Stimulated activated memory B cell treated with anti-CD40 and anti-IgM and Interleukin-4, amounts not matched to agents 10 μg/mL and 1 μg/mL and 100 μg/mL, for 72 hours (primary cell): ENCODE measurements around the gene GSTA3.
"Not testable (repeated sequence)": the region's sequence is repeated elsewhere in the genome, so short reads cannot be mapped to it uniquely, and the experiment has no call there.

Experiments
- ATAC-seq: fragments of 150-1000 bp; cut with Tn5 transposase; 2 replicates; pipeline ENCODE4 v1.10.0; 2021
- H3K27ac Mint-ChIP-seq: one replicate; pipeline ENCODE4 v1.8.0; 2022; ENCODE audit warnings: mild to moderate bottlenecking, mixed read lengths
- H3K27me3 Mint-ChIP-seq: one replicate; pipeline ENCODE4 v1.8.0; 2022; ENCODE audit warnings: mixed read lengths
- H3K36me3 Mint-ChIP-seq: one replicate; pipeline ENCODE4 v1.8.0; 2022; ENCODE audit warnings: mixed read lengths
- H3K4me1 Mint-ChIP-seq: one replicate; pipeline ENCODE4 v1.8.0; 2022; ENCODE audit warnings: mixed read lengths
- H3K4me3 Mint-ChIP-seq: one replicate; pipeline ENCODE4 v1.8.0; 2022; ENCODE audit warnings: mild to moderate bottlenecking, moderate library complexity, mixed read lengths
- H3K9me3 Mint-ChIP-seq: one replicate; pipeline ENCODE4 v1.8.0; 2022; ENCODE audit warnings: mixed read lengths

Gene GSTA3

GRCh38 chr6:52909531-52909930 lies at the start of gene GSTA3:
GSTA3 (minus strand) TSS chr6:52909698; CDS start chr6:52905834, 3,864 bp downstream.
- Mint-ChIP-seq H3K9me3 (no peaks in the 10 kb centered on the region), H3K4me1 (no peaks in the 10 kb centered on the region), H3K36me3 (no peaks in the 10 kb centered on the region), H3K27me3 (no peaks in the 10 kb centered on the region), H3K27ac (no peak within 1 kb of the TSS), H3K4me3 (no peak within 1 kb of the TSS)
- no peak for ATAC-seq

DNA sequence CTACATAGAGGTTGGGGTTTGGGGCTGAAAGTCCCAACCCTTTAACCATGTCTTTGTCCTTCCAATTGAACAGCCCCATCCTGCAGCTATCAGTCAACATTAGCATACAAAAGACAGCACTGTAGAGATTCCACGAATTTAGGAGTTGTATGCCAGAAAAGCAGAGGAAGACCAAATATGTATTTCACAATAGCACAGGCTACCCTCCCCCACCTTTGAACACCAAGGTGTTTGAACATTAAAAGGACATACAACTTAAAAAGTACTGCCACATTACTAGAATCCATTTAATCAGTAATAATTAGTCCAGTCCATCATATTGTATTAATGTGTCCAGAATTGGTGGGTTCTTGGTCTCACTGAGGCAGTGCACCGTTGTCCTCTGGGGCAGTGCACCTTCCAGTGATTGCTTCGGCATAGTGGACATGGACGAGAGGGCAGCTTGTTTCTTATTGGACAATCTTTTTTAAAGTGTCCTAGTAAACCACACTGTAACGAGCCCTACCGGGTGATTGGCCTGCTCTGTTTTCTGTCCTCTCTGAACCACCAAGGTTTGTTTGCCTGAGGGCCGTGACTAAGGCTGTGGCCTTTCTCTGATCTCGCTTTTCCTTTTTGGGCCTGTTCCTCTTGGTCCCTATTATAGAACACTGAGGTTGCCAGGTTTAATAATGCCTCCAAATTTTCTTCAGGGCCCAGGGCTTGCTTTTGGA lies 49.2 kb upstream of the GSTA3 start:
- no peaks in the 10 kb centered on the region for H3K9me3 Mint-ChIP-seq
- no peaks in the 10 kb centered on the region for H3K36me3 Mint-ChIP-seq
- no peak overlapping the region for H3K27ac Mint-ChIP-seq
- no peak overlapping the region for H3K4me3 Mint-ChIP-seq
- H3K4me1 Mint-ChIP-seq = no peaks in the 10 kb centered on the region
- H3K27me3 Mint-ChIP-seq = no peaks in the 10 kb centered on the region
- ATAC-seq = no peak

DNA sequence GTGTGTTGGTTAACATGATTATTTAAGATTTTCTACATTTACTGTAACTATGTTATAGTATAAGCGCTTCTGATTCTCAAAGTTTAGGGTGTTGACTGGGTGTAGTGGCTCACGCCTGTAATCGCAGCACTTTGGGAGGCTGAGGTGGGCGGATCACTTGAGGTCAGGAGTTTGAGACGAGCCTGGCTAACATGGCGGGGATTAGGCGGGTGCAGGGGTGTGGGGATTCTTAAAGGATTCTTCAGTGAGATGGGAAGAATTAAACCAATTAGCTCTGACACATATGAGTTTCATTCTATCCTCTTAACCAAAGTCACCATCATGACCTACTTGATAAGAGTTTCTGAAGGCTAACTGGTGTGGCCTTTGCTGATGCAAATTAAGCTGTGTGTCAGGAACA lies 46.4 kb upstream of the GSTA3 start:
- Mint-ChIP-seq H3K36me3 (no peaks in the 10 kb centered on the region), H3K4me1 (no peaks in the 10 kb centered on the region)

DNA sequence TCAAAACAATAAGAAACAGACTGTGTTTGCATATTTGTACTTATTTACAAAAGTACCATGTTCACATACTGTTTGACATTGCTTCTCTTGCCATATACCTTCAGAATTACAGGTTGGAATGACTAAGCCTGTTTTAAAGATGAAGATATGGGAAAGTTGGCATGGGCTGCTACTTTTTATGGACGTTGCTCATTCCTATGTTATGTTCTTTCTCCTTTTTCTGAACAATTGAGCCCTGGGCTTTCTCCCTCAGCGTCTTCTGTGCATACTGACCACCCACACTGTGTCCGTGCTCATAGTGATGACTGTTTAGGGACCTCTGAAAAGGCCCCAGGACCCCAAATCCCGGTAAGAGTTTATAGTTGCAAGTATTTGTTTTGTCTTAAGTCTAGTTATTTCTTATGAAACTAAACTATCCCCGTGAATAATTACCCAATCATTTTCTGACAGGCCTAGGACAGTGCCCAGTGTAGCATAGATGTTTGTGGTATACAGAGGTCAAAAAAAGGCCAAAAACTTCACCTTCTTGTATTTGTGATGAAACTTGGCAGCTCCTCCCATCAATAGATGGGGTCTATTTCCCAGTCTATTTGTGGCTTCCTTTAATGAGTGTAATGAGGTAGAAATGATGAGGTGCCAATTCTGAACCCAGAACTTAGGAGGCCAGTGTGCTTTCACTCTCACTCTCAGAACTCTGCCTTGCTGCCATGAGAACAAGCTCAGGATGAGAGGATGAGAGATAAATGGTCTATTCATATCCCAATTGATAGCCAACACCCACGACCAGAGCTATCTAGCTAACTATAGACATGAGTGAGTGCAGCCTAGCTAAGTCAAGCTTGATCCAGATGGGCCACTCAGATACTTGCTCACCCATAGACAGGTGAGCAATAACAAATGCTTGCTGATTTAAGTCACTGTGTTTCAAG lies 44.7 kb upstream of the GSTA3 start:
- no peak overlapping the region for H3K27ac Mint-ChIP-seq

More for the DNA sequence above, 46.4 kb upstream of the GSTA3 start:
- Mint-ChIP-seq H3K27ac (no peak overlapping the region), H3K4me3 (no peak overlapping the region), H3K9me3 (no peaks in the 10 kb centered on the region), H3K27me3 (no peaks in the 10 kb centered on the region)
- ATAC-seq = no peak

GRCh38 chr6:52946306-52946705 lies 36.8 kb upstream of the GSTA3 start:
- no peak for ATAC-seq
- Mint-ChIP-seq H3K27me3 (peaks cover 46% of the 10 kb centered on the region), H3K4me1 (no peaks in the 10 kb centered on the region), H3K9me3 (no peaks in the 10 kb centered on the region), H3K36me3 (no peaks in the 10 kb centered on the region), H3K4me3 (no peak overlapping the region), H3K27ac (no peak overlapping the region)

More for the DNA sequence above, 44.7 kb upstream of the GSTA3 start:
- Mint-ChIP-seq H3K27me3 (no peaks in the 10 kb centered on the region), H3K9me3 (no peaks in the 10 kb centered on the region), H3K4me3 (no peak overlapping the region), H3K4me1 (no peaks in the 10 kb centered on the region), H3K36me3 (no peaks in the 10 kb centered on the region)
- ATAC-seq = no peak

- not testable (repeated sequence) for ATAC-seq, H3K9me3 Mint-ChIP-seq, H3K27ac Mint-ChIP-seq, H3K36me3 Mint-ChIP-seq, H3K4me1 Mint-ChIP-seq, H3K4me3 Mint-ChIP-seq
- peaks cover 35% of the 10 kb centered on the region for H3K27me3 Mint-ChIP-seq
Measured at GRCh38 chr6:52942821-52943220, 33.3 kb upstream of the GSTA3 start.

DNA sequence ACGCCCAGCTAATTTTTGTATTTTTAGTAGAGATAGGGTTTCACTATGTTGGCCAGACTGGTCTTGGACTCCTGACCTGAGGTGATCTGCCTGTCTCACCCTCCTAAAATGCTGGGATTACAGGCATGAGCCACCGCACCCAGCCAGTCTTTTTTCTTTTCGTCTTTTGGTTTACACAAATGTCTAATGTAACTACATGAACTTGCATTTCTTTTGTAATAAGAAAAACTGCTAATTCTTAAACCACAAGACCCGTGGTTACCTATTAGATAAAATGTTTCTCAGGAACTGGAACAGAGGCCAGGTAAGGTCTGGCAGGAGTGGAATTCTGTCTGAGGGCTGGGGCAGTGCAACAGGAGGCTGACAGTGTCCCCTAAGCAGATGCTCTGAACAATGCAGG lies 32.7 kb upstream of the GSTA3 start:
- no peaks in the 10 kb centered on the region for H3K4me1 Mint-ChIP-seq
- H3K9me3 Mint-ChIP-seq = no peaks in the 10 kb centered on the region
- peaks cover 32% of the 10 kb centered on the region for H3K27me3 Mint-ChIP-seq
- H3K4me3 Mint-ChIP-seq = no peak overlapping the region
- no peaks in the 10 kb centered on the region for H3K36me3 Mint-ChIP-seq
- no peak overlapping the region for H3K27ac Mint-ChIP-seq
- no peak for ATAC-seq

DNA sequence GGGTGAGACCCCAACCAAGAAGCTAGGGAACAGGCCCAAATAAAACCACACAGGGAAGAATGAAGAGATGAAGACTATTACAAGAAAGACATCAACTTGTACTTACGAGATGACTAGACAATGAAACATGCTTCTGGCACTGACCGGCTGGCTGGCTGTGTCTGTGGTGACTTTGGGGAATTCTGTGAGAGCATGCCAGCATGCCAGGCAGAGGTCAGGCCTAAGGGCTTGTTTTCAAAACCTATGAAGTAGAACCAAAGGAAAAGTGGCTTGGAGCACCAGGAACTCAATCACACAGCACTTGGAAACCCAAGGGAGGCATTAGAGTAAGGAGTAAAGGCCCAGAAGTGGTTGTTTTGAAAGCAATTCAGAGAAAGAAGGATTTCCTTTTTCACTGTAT lies 28.4 kb upstream of the GSTA3 start:
- ATAC-seq = no peak
- H3K9me3 Mint-ChIP-seq = no peaks in the 10 kb centered on the region
- no peak overlapping the region for H3K27ac Mint-ChIP-seq
- H3K27me3 Mint-ChIP-seq = peaks cover 9% of the 10 kb centered on the region
- no peaks in the 10 kb centered on the region for H3K36me3 Mint-ChIP-seq
- H3K4me1 Mint-ChIP-seq = no peaks in the 10 kb centered on the region
- H3K4me3 Mint-ChIP-seq = no peak overlapping the region

DNA sequence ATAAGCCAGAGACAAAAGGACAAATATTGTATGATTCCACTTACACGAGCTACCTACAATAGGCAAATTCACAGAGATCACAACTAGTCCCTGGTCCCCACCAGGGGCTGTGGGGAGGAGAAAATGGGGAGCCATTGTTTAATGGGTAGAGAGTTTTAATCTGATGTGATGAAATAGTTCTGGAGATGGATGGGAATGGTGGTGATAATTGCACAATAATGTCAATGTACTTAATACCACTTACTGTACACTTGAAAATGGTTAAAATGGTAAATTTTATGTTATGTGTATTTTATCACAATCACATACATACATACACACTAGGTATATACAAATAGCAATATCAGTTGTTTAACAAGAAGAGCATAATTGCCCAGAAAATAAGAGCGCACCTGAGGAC lies 24.3 kb upstream of the GSTA3 start:
- Mint-ChIP-seq H3K9me3 (peaks cover 3% of the 10 kb centered on the region), H3K4me3 (no peak overlapping the region), H3K4me1 (no peaks in the 10 kb centered on the region), H3K27me3 (no peaks in the 10 kb centered on the region), H3K27ac (no peak overlapping the region), H3K36me3 (no peaks in the 10 kb centered on the region)
- no peak for ATAC-seq

DNA sequence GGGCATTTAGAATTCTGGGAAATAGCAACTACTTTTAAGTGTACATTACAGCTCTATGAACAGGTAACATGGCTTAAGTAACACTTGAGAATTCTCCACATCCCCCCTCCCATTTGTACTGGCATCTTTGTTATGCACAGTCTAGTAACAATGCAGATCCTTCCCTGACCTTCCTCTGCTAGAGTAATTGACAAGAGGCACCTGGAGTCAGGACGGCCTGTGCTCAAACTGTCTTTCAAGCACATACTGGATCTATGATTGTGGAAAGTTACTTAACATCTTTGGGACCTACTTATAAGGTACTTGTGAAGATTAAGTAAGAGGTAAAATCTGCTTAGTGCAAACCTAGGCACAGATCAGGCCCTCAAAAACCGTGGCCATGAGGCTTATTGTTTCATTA lies 21.9 kb upstream of the GSTA3 start:
- Mint-ChIP-seq H3K27ac (no peak overlapping the region), H3K4me1 (no peaks in the 10 kb centered on the region), H3K9me3 (peaks cover 3% of the 10 kb centered on the region), H3K27me3 (peaks cover 7% of the 10 kb centered on the region), H3K36me3 (no peaks in the 10 kb centered on the region), H3K4me3 (no peak overlapping the region)
- ATAC-seq = no peak

DNA sequence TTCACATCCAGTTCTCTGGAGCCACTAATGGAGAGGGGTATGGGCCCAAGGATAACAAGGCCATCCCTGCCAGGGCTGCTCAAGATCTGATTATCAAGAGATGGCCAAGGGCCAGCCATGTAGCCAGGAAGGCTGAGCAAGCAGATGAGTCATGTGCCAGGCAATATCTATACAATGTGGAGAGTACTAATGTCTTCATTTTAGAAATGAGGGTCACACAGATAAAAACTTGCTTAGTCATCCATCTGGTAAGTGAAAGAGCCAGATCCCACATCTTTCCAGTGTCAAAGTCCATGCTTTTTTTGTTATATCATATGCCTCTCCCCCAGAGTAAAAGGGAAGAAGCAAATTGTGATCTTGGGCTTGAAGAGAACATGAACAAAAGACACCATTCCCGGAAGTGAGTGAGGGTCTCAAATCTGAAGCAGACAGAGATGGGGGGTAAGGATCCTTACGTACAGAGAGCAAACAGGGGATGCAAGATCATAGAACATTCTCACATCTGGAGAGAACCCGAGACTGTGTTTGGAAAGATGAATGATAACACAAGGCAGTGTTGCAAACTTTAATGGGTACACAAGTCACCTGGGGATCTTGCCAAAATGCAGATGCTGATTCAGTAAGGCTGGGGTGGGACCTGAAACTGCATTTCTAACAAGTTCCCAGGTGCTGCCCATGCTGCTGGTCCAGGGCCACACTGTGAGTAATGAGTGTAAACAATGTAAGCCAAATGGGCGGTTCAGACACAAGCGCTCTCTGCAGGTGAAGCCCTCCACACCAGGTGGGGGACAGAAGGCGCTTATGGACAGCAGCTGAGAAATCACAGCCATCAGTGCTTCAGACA lies 20.0 kb upstream of the GSTA3 start:
- Mint-ChIP-seq H3K4me3 (no peak overlapping the region), H3K4me1 (no peaks in the 10 kb centered on the region), H3K9me3 (peaks cover 3% of the 10 kb centered on the region), H3K36me3 (no peaks in the 10 kb centered on the region), H3K27ac (no peak overlapping the region), H3K27me3 (peaks cover 15% of the 10 kb centered on the region)
- ATAC-seq = no peak

DNA sequence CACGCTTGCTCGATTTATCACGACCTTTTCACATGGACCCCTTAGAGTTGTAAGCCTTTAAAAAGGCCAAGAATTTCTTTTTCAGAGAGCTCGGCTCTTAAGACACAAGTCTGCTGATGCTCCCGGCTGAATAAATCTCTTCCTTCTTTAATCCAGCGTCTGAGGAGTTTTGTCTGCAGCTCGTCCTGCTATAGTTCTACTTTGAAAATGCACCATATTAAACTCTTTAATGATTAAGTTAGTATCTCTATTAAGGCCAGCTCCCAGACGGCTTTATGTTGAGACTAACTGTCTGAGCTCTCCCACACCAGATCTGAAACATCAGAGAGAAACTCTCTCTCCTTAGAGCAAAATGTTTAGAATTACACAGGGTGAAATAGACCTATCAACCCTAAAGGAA lies 18.0 kb upstream of the GSTA3 start:
- H3K4me1 Mint-ChIP-seq = no peaks in the 10 kb centered on the region
- no peak for ATAC-seq
- no peaks in the 10 kb centered on the region for H3K36me3 Mint-ChIP-seq
- no peak overlapping the region for H3K4me3 Mint-ChIP-seq
- peaks cover 3% of the 10 kb centered on the region for H3K9me3 Mint-ChIP-seq
- H3K27me3 Mint-ChIP-seq = peaks cover 26% of the 10 kb centered on the region
- H3K27ac Mint-ChIP-seq = no peak overlapping the region

GRCh38 chr6:52925919-52926792 lies 16.7 kb upstream of the GSTA3 start:
- H3K36me3 Mint-ChIP-seq = no peaks in the 10 kb centered on the region
- peaks cover 3% of the 10 kb centered on the region for H3K9me3 Mint-ChIP-seq
- no peak overlapping the region for H3K4me3 Mint-ChIP-seq
- no peak overlapping the region for H3K27ac Mint-ChIP-seq
- ATAC-seq = no peak
- no peaks in the 10 kb centered on the region for H3K4me1 Mint-ChIP-seq
- peaks cover 32% of the 10 kb centered on the region for H3K27me3 Mint-ChIP-seq

DNA sequence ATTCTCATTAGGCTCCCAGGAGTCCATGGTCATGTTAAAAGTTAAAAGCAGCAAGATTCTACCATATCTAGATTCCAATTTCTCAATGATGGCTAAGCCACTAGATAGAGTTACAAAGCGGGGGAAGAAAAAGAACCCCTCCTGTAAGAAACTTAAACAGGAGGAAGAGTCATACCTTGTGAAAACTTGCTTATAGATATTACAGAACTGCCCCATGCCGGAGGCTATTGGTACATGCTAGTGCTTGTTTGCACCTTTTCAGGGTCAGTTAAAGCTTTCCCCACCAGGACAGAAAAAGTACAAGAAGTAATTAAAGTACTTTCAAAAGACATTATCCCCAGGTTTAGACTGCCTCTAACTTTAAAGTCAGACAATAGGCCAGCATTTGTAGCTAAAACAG lies 15.5 kb upstream of the GSTA3 start:
- Mint-ChIP-seq H3K27me3 (peaks cover 43% of the 10 kb centered on the region), H3K4me1 (no peaks in the 10 kb centered on the region), H3K27ac (no peak overlapping the region)

More for the DNA sequence above, 15.5 kb upstream of the GSTA3 start:
- Mint-ChIP-seq H3K36me3 (no peaks in the 10 kb centered on the region), H3K4me3 (no peak overlapping the region), H3K9me3 (peaks cover 3% of the 10 kb centered on the region)
- ATAC-seq = no peak
